Cardiac muscle cell (in vitro differentiated cells and primary cell): Measurements from ENCODE around the gene RFXAP. TPM values are rescaled to one million over a fixed set of nuclear protein-coding genes. Genes with fewer than 3 reads are reported as not detected.

ENCODE experiments used
- DNase-seq, 2 donors: peaks; one replicate each; pipeline versions ENCODE4 v3.0.0 to v3.0.0-alpha.2; 2010 to 2017; ENCODE audit warnings: low read depth in 1 of 2, low spot score in 1 of 2
- H3K27ac ChIP-seq: fragments of 200-600 bp; sonication (generic); 2 replicates; pipeline ENCODE4 v1.5.1; 2016
- H3K27me3 ChIP-seq: fragments of 200-600 bp; sonication (generic); 2 replicates; pipeline ENCODE4 v1.6.0; 2016; ENCODE audit warnings: control low read depth
- H3K36me3 ChIP-seq: fragments of 200-600 bp; sonication (generic); 2 replicates; pipeline ENCODE4 v1.5.1; 2016; ENCODE audit warnings: control low read depth
- H3K4me1 ChIP-seq: fragments of 200-600 bp; sonication (generic); 2 replicates; pipeline ENCODE4 v1.8.1; 2017; ENCODE audit warnings: low read depth, mild to moderate bottlenecking, mixed run types
- H3K4me3 ChIP-seq: fragments of 200-600 bp; sonication (generic); 2 replicates; pipeline ENCODE4 v1.5.1; 2016; ENCODE audit warnings: mild to moderate bottlenecking
- H3K9me3 ChIP-seq: fragments of 200-600 bp; sonication (generic); 2 replicates; pipeline ENCODE4 v1.5.1; 2017; ENCODE audit warnings: low read depth, mild to moderate bottlenecking, control low read depth
- CTCF ChIP-seq: IDR thresholded peaks from 2 replicates; pipeline ENCODE4 v1.5.1; 2012; ENCODE audit warnings: low read depth, mild to moderate bottlenecking, low read length
- polyA plus RNA-seq: library from polyadenylated mRNA; unstranded; fragments of >200 nt; fragmentation: Nextera tagmentation; extraction: Ambion mirVana; gene quantifications from 2 replicates; pipeline ENCODE4 v1.2.1, GENCODE V29; 2016
- total RNA-seq: library from RNA; depleted of rRNA; stranded (reverse); fragments of >200 nt; gene quantifications from 2 replicates; pipeline ENCODE4 v1.2.3, GENCODE V29; 2016

The RFXAP gene
- total and polyA plus RNA-seq, 2 experiments from 2014 or later = 10.5 TPM

- H3K9me3 ChIP-seq = no peaks in the 10 kb centered on the region
- DNase-seq = no peak
- no peak for TF ChIP-seq CTCF
- no peak overlapping the region for H3K4me3 ChIP-seq
- H3K36me3 ChIP-seq = peaks cover 49% of the 10 kb centered on the region
- no peak overlapping the region for H3K27ac ChIP-seq
- no peaks in the 10 kb centered on the region for H3K27me3 ChIP-seq
- H3K4me1 ChIP-seq = peaks cover 7% of the 10 kb centered on the region
These were observed 56.9 kb downstream of the RFXAP start for GRCh38 chr13:36875961-36876360.

Other genes with a start within 250 kb of the RFXAP start
- 0.12 TPM in 1 of 2 replicates, not detected in the other for gene SERTM1, start 145.2 kb upstream of the RFXAP start, total RNA-seq
- gene SERTM1, start 145.2 kb upstream of the RFXAP start, polyA plus RNA-seq = 0.78 TPM in 1 of 2 replicates, not detected in the other
- 25.5 and 57.9 TPM in 2 replicates for gene SMAD9, start 101.0 kb downstream of the RFXAP start, total RNA-seq
- 24.5 and 37.1 TPM in 2 replicates for gene SMAD9, start 101.0 kb downstream of the RFXAP start, polyA plus RNA-seq
- gene ALG5, start 180.1 kb downstream of the RFXAP start, total RNA-seq = 15.1 and 19.7 TPM in 2 replicates
- gene ALG5, start 180.1 kb downstream of the RFXAP start, polyA plus RNA-seq = 52.8 and 56.0 TPM in 2 replicates
- 34.7 and 35.0 TPM in 2 replicates for gene EXOSC8, start 181.6 kb downstream of the RFXAP start, total RNA-seq
- gene EXOSC8, start 181.6 kb downstream of the RFXAP start, polyA plus RNA-seq = 125 and 147 TPM in 2 replicates
- 40.9 and 49.8 TPM in 2 replicates for gene SUPT20H, start 240.5 kb downstream of the RFXAP start, total RNA-seq
- gene SUPT20H, start 240.5 kb downstream of the RFXAP start, polyA plus RNA-seq = 64.2 and 81.6 TPM in 2 replicates